ENCODE data around the gene HDGF. TPM values are rescaled to one million over a fixed set of nuclear protein-coding genes. Genes with fewer than 3 reads are reported as not detected.

Gene HDGF
- total and polyA plus RNA-seq, 2 of the 8 experiments (the other 6 are each of a cell fraction or from before 2014, with no cell fraction given): 145 to 391 TPM

DNA sequence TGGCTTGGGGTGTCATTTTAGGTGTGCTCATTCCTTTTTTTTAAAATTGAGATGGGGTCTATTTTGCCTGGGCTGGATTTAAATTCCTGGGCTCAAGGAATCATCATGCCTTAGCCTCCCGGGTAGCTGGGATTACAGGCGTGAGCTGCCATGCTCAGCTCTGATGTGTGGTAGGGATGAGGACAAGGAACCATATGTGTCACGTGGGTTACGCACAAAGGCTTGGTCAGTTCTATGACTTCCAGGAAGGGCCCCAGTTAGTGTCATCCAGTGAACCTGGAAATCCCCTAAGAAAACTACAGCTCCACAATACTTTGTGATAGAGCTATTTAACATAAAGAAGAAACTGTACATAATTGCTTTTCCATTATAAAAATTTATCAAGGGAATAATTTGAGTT is 29.9 kb downstream of the HDGF start (continued):
- no peak for TF ChIP-seq CREB1 (IDR thresholded peaks at IDR 0.05)
- no peak for TF ChIP-seq RXRA (IDR thresholded peaks at IDR 0.05; ENCODE audit: insufficient read depth, low read depth, low read length)
- TF ChIP-seq CTBP2 (IDR thresholded peaks at IDR 0.05; ENCODE audit: borderline replicate concordance, insufficient read depth, insufficient read length, low read length): no peak
- TF ChIP-seq KDM4A (IDR thresholded peaks at IDR 0.05; ENCODE audit: low read depth, low read length, severe bottlenecking): no peak
- TF ChIP-seq, protein P1, sequence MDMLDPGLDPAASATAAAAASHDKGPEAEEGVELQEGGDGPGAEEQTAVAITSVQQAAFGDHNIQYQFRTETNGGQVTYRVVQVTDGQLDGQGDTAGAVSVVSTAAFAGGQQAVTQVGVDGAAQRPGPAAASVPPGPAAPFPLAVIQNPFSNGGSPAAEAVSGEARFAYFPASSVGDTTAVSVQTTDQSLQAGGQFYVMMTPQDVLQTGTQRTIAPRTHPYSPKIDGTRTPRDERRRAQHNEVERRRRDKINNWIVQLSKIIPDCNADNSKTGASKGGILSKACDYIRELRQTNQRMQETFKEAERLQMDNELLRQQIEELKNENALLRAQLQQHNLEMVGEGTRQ (IDR thresholded peaks at IDR 0.05; ENCODE audit: low read length): no peak

Data from H1 (cell line).